GM18870 (cell line): ENCODE measurements around the gene A3GALT2.
"Not testable (repeated sequence)": the region's sequence is repeated elsewhere in the genome, so short reads cannot be mapped to it uniquely, and the experiment has no call there.

Experiments
- ATAC-seq: cut with Tn5 transposase; IDR thresholded peaks from one replicate; pipeline ENCODE4 v1.9.1; 2021; ENCODE audit warnings: moderate library complexity; ENCODE audit not compliant: unreplicated experiment

A3GALT2 gene

DNA sequence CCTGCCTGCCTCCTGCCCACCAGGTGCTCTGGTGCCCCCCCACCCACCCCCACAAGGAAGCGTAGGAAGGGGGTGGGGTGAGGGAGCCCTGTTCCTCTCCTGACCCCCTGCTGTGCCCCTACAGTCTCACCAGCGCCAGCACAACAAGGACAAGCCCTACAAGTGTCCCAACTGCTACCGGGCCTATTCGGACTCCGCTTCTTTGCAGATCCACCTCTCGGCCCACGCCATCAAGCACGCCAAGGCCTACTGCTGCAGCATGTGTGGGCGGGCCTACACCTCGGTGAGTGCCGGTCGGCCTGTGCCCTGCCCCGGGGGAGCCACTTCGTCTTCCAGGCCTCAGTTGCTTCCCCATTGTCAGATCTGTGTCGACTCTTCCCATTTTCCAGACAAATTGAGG, 25.9 kb downstream of the A3GALT2 start:
- no peak for ATAC-seq

DNA sequence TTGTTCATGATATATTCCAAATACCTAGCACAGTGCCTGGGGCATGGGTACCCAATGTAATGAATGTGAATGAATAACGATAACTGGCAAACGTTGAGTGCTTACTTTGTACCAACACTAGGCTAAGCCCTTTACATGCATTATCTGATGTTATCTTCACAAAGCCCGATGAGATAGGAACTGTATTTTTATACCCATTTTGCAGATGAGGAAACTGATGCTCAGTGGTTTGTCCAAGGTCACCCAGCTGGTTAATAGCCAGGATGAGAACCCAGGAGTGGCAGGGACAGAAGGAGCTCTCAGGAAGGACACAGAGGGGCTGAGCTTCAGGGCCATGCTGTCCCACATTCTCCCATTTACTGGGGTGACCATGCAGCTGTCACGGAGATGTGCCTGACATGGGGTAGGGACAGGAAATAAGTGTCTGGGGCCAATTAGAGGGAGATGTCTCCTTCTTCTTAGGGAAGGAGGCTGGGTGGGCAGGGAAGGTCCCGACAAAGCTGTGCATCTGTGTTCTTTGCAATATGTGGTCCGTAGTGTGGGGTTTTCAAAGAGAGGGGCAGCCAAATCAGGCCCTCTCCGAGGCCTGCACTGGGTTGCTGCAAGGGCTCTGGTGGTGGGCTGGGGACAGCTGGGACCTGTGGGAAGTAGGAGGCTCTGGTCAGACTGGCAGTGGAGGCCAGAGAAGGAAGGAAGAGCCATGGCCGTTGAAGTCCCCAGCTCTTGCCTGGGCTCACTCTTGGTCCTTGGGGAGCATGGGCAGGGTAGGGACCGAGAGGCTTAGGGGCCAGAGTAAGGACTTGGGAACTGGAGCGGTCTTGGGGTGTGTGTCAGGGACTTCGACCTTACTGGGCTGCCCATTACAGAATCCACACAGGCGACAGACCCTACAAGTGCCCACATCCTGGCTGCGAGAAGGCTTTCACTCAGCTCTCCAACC, 26.6 kb downstream of the A3GALT2 start:
- no peak for ATAC-seq

- no peak for ATAC-seq
These were observed 28.1 kb downstream of the A3GALT2 start for GRCh38 chr1:33292726-33293340.

DNA sequence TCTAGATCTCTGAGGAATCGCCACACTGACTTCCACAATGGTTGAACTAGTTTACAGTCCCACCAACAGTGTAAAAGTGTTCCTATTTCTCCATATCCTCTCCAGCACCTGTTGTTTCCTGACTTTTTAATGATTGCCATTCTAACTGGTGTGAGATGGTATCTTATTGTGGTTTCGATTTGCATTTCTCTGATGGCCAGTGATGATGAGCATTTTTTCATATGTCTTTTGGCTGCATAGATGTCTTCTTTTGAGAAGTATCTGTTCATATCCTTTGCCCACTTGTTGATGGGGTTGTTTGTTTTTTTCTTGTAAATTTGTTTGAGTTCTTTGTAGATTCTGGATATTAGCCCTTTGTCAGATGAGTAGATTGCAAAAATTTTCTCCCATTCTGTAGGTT, 30.3 kb downstream of the A3GALT2 start:
- ATAC-seq, result not testable (repeated sequence)

GRCh38 chr1:33289858-33290154, 31.1 kb downstream of the A3GALT2 start:
- ATAC-seq, result no peak

- no peak for ATAC-seq
These were observed 31.7 kb downstream of the A3GALT2 start for GRCh38 chr1:33288976-33289857.

DNA sequence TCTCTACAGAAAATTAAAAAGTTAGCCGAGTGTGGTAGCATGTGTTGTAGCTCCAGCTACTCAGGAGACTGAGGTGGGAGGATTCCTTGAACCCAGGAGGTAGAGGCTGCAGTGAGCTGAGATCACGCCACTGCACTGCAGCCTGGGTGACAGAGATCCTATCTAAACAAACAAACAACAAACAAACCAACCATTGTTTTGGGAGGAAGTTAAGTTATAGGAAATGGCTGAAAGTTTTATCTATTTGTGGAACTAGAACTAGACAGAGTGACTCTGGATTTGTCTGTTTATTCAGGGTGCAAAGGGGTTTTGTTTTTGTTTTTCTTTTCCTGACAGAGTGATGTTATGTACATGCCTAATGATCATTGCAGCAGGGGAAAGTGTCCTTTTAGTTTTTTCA, 33.6 kb downstream of the A3GALT2 start:
- ATAC-seq, result no peak

- no peak for ATAC-seq
These were observed 34.3 kb downstream of the A3GALT2 start for GRCh38 chr1:33286451-33287185.

DNA sequence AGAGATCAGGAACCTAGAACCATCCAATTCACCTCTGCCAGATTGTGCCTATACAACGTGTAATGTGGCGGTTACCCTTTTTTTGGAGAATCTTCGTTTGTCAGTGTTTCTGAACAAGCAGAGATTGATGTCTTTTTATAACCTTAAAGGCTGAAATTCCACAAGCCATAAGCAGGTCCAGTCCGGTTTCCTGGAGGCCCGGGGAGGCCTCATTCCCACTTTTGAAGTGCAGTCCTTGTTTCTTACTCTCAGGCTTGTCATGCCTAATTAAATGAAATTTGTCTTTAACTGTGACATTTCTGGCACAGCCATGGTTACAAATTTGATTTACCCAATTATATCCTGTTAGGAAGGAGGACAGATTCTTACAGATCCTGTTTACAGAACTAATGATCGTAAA, 36.8 kb downstream of the A3GALT2 start:
- no peak for ATAC-seq

- no peak for ATAC-seq
These were observed 38.1 kb downstream of the A3GALT2 start for GRCh38 chr1:33282791-33283190.

GRCh38 chr1:33281554-33282303, 39.2 kb downstream of the A3GALT2 start:
- no peak for ATAC-seq

- no peak for ATAC-seq
These were observed 40.7 kb downstream of the A3GALT2 start for GRCh38 chr1:33280091-33280661.

GRCh38 chr1:33277488-33278084, 43.3 kb downstream of the A3GALT2 start:
- ATAC-seq, result no peak

DNA sequence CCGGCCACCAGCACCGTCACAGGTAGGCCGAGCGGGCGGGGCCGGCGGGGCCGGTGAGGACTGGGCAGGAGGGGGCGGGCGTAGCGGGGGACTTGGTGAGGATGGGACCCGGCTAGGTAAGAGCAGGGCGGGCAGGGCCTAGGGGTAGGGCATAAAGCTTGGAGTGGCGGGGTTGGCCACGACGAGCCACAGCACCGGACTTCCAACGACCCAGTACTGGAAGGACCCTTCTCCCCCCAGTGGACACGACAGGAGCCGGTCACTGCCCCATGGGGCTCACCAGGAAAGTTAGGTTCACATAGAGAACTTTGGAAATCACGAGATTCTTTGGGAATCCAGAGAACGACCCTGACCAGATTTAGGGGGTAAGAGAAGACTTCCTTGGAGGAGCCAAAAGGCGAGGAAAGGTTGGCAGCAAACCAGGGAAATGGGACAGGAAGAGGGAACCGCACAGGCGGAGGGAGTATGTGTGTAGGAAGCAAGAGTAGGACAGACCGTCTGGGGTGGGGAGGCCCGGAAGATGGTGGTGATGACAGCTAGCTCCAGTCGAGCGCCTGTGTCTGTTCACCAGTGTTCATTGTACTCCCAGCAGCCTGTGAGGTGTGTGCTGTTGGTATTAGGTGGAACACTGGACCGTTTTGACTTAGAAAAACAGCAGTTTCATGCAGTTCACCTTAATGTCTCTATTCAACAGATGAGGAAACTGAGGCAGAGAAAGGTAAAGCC, 44.2 kb downstream of the A3GALT2 start:
- ATAC-seq, result no peak

GRCh38 chr1:33275706-33276572, 45.0 kb downstream of the A3GALT2 start:
- no peak for ATAC-seq

GRCh38 chr1:33275195-33275594, 45.7 kb downstream of the A3GALT2 start:
- ATAC-seq, result no peak

- ATAC-seq, result no peak
These were observed 46.5 kb downstream of the A3GALT2 start for GRCh38 chr1:33274446-33274845.

DNA sequence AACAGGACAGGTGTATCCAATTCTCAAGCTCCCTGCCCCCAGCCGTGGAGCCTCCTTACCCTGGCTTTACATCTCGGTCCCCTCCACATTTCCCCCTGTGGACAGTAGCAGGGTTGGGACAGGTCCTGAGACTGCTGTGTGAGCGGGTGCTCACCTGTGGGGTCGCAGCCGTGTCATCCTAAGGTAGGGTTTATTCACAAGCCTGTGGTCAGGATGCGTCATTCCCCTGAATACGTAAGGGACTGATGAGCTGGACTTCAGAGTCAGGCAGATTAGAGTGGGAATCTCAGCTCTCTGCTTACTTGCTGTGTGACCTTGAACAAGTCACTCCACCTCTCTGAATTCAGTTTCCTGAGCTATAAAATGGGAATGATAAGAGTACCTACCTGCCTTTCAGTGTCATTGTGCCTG, 46.9 kb downstream of the A3GALT2 start:
- ATAC-seq, result no peak
